Mesenchymal stem cell (in vitro differentiated cells and primary cell): ENCODE data around the gene DHX58.

Experiments used
- DNase-seq: peaks from one replicate; pipeline ENCODE4 v3.0.0-alpha.2; 2013
- H2AFZ ChIP-seq: one replicate; pipeline ENCODE4 v1.6.1; 2013; ENCODE audit warnings: low read depth, mild to moderate bottlenecking, control low read depth, inconsistent platforms, low read length, moderate library complexity
- H2AK5ac ChIP-seq: 2 replicates; pipeline ENCODE4 v1.6.1; 2013; ENCODE audit warnings: low read length, moderate library complexity, mild to moderate bottlenecking, inconsistent platforms; ENCODE audit not compliant: severe bottlenecking
- H2BK120ac ChIP-seq: one replicate; pipeline ENCODE4 v1.6.1; 2013; ENCODE audit warnings: low read depth, mild to moderate bottlenecking, inconsistent platforms, low read length, moderate library complexity
- H2BK12ac ChIP-seq, 2 experiments: one replicate each; pipeline ENCODE4 v1.6.1; 2013; ENCODE audit warnings: inconsistent platforms in 2 of 2, low read length in 2 of 2, mild to moderate bottlenecking in 2 of 2, moderate library complexity in 2 of 2, control low read depth in 1 of 2
- H2BK15ac ChIP-seq: one replicate; pipeline ENCODE4 v1.6.1; 2013; ENCODE audit warnings: mild to moderate bottlenecking, low read depth, inconsistent platforms; ENCODE audit not compliant: poor library complexity, severe bottlenecking
- H2BK5ac ChIP-seq: 2 replicates; pipeline ENCODE4 v1.6.1; 2013; ENCODE audit warnings: low read depth, mild to moderate bottlenecking, low read length, control low read depth, inconsistent platforms; ENCODE audit not compliant: poor library complexity, severe bottlenecking
- H3K14ac ChIP-seq, 2 experiments: one replicate each; pipeline ENCODE4 v1.6.1; 2013; ENCODE audit warnings: inconsistent platforms in 2 of 2, low read length in 2 of 2, control low read depth in 1 of 2, mild to moderate bottlenecking in 1 of 2, moderate library complexity in 1 of 2
- H3K18ac ChIP-seq, 2 experiments: one replicate each; pipeline ENCODE4 v1.6.1; 2013; ENCODE audit warnings: inconsistent platforms in 2 of 2, low read length in 2 of 2, control low read depth in 1 of 2, low read depth in 1 of 2, mild to moderate bottlenecking in 1 of 2
- H3K23ac ChIP-seq, 2 experiments: one replicate each; pipeline ENCODE4 v1.6.1; 2013; ENCODE audit warnings: inconsistent platforms in 2 of 2, low read length in 2 of 2, mild to moderate bottlenecking in 2 of 2, moderate library complexity in 2 of 2, control low read depth in 1 of 2
- H3K27ac ChIP-seq: 2 replicates; pipeline ENCODE4 v1.5.1; 2013; ENCODE audit warnings: mild to moderate bottlenecking, moderate library complexity, low read length, control low read depth, inconsistent platforms; ENCODE audit not compliant: poor library complexity, severe bottlenecking
- H3K27me3 ChIP-seq, 2 experiments: 2 replicates each; pipeline versions ENCODE4 v1.6.1 to v1.7.0; 2013; ENCODE audit warnings: low read length in 2 of 2, mild to moderate bottlenecking in 2 of 2, moderate library complexity in 2 of 2, control low read depth in 1 of 2, inconsistent platforms in 1 of 2; ENCODE audit not compliant: control insufficient read depth in 1 of 2, insufficient read depth in 1 of 2
- H3K36me3 ChIP-seq, 2 experiments: 2 replicates each; pipeline versions ENCODE4 v1.6.1 to v1.7.0; 2013; ENCODE audit warnings: low read length in 2 of 2, control low read depth in 1 of 2, inconsistent platforms in 1 of 2, low read depth in 1 of 2, mild to moderate bottlenecking in 1 of 2; ENCODE audit not compliant: insufficient read depth in 2 of 2, control insufficient read depth in 1 of 2
- H3K4ac ChIP-seq, 2 experiments: one replicate each; pipeline ENCODE4 v1.6.1; 2013; ENCODE audit warnings: inconsistent platforms in 2 of 2, low read length in 2 of 2, mild to moderate bottlenecking in 2 of 2, moderate library complexity in 2 of 2, control low read depth in 1 of 2, low read depth in 1 of 2
- H3K4me1 ChIP-seq: 2 replicates; pipeline ENCODE4 v1.6.1; 2013; ENCODE audit warnings: low read depth, low read length, control low read depth; ENCODE audit not compliant: control insufficient read depth, insufficient read depth
- H3K4me2 ChIP-seq: 2 replicates; pipeline ENCODE4 v1.6.1; 2013; ENCODE audit warnings: low read length, mild to moderate bottlenecking, inconsistent platforms; ENCODE audit not compliant: poor library complexity, severe bottlenecking
- H3K4me3 ChIP-seq, 2 experiments: 2 replicates each; pipeline versions ENCODE4 v1.5.1 to v1.7.0; 2013; ENCODE audit warnings: low read length in 2 of 2, mild to moderate bottlenecking in 2 of 2, control low read depth in 1 of 2, low read depth in 1 of 2; ENCODE audit not compliant: insufficient read depth in 1 of 2
- H3K79me1 ChIP-seq: replicated peaks from 2 replicates; pipeline ENCODE4 v1.6.1; 2013; ENCODE audit warnings: mild to moderate bottlenecking, control low read depth, low read length, inconsistent platforms; ENCODE audit not compliant: poor library complexity, severe bottlenecking
- H3K9ac ChIP-seq: 2 replicates; pipeline ENCODE4 v1.7.0; 2013; ENCODE audit warnings: mild to moderate bottlenecking, low read length, moderate library complexity
- H3K9me3 ChIP-seq: 2 replicates; pipeline ENCODE4 v1.7.0; 2013; ENCODE audit warnings: mild to moderate bottlenecking, low read length; ENCODE audit not compliant: control insufficient read depth
- H4K8ac ChIP-seq: one replicate; pipeline ENCODE4 v1.6.1; 2013; ENCODE audit warnings: inconsistent platforms, mild to moderate bottlenecking, low read length, moderate library complexity
- H4K91ac ChIP-seq: one replicate; pipeline ENCODE4 v1.6.1; 2013; ENCODE audit warnings: mild to moderate bottlenecking, low read length, inconsistent platforms
- WGBS: methylation state at CpG from one replicate; pipeline ENCODE4 v1.1.7; 2013; ENCODE audit warnings: mixed read lengths; 5-methylcytosine and 5-hydroxymethylcytosine counted together

DHX58 gene

GRCh38 chr17:42107597-42108576 lies 4.6 kb downstream of the DHX58 start:
- no peak overlapping the region for H3K23ac ChIP-seq

GRCh38 chr17:42107124-42107523 lies 5.4 kb downstream of the DHX58 start:
- H2BK120ac ChIP-seq: no peak overlapping the region
- peaks cover 0 to 12% of the 10 kb centered on the region in 2 experiments for H3K27me3 ChIP-seq
- H3K18ac ChIP-seq: no peak overlapping the region
- H4K8ac ChIP-seq: no peak overlapping the region
- H3K4me1 ChIP-seq: peaks cover 15% of the 10 kb centered on the region
- no peaks in the 10 kb centered on the region for H3K79me1 ChIP-seq
- no peaks in the 10 kb centered on the region for H3K9me3 ChIP-seq
- H3K14ac ChIP-seq: no peak overlapping the region
- H3K23ac ChIP-seq: no peak overlapping the region
- no peak overlapping the region for H2BK5ac ChIP-seq
- H3K36me3 ChIP-seq: peaks cover 8 to 42% of the 10 kb centered on the region in 2 experiments
- no peak overlapping the region for H3K4me3 ChIP-seq
- H2AFZ ChIP-seq: no peak overlapping the region
- peak overlapping the region; percentile 75 for H3K4me2 ChIP-seq
- H4K91ac ChIP-seq: no peak overlapping the region
- WGBS: 52% methylated on average over 6 of the region's 6 CpGs
- DNase-seq: no peak
- no peak overlapping the region for H3K9ac ChIP-seq
- no peak overlapping the region for H3K27ac ChIP-seq
- no peak overlapping the region for H2BK12ac ChIP-seq
- no peak overlapping the region for H3K4ac ChIP-seq
- H2BK15ac ChIP-seq: no peak overlapping the region
- no peak overlapping the region for H2AK5ac ChIP-seq

More at GRCh38 chr17:42107597-42108576, 4.6 kb downstream of the DHX58 start:
- peak overlapping the region; percentile 77 for H2AFZ ChIP-seq
- no peak overlapping the region for H2BK15ac ChIP-seq
- H3K9ac ChIP-seq: no peak overlapping the region
- no peak overlapping the region for H3K27ac ChIP-seq
- peaks cover 0 to 9% of the 10 kb centered on the region in 2 experiments for H3K27me3 ChIP-seq
- no peaks in the 10 kb centered on the region for H3K9me3 ChIP-seq
- H2BK120ac ChIP-seq: no peak overlapping the region
- peaks cover 8 to 42% of the 10 kb centered on the region in 2 experiments for H3K36me3 ChIP-seq
- H3K4me1 ChIP-seq: peaks cover 19% of the 10 kb centered on the region
- no peak overlapping the region for H2AK5ac ChIP-seq
- H3K4ac ChIP-seq: no peak overlapping the region
- H4K8ac ChIP-seq: no peak overlapping the region
- H2BK12ac ChIP-seq: no peak overlapping the region
- no peak overlapping the region for H4K91ac ChIP-seq
- WGBS: 34% methylated on average over 51 of the region's 51 CpGs
- peak overlapping the region in 1 of 2 experiments; percentile 78 for H3K18ac ChIP-seq
- DNase-seq: peak; percentile 70
- no peaks in the 10 kb centered on the region for H3K79me1 ChIP-seq
- no peak overlapping the region for H2BK5ac ChIP-seq
- no peak overlapping the region for H3K14ac ChIP-seq
- H3K4me2 ChIP-seq: peak overlapping the region; percentile 75
- peak overlapping the region in 1 of 2 experiments; percentile 48 for H3K4me3 ChIP-seq

- Histone ChIP-seq H3K4me1 (peaks cover 16% of the 10 kb centered on the region), H3K4me3 (no peak overlapping the region), H4K8ac (no peak overlapping the region), H4K91ac (no peak overlapping the region), H3K9me3 (no peaks in the 10 kb centered on the region), H3K4me2 (no peak overlapping the region), H3K36me3 (peaks cover 9 to 42% of the 10 kb centered on the region in 2 experiments), H3K9ac (no peak overlapping the region), H3K27ac (no peak overlapping the region), H3K4ac (no peak overlapping the region), H2AFZ (no peak overlapping the region), H3K23ac (no peak overlapping the region), H2BK5ac (no peak overlapping the region), H3K79me1 (no peaks in the 10 kb centered on the region), H2BK12ac (no peak overlapping the region), H3K18ac (no peak overlapping the region), H2BK15ac (no peak overlapping the region), H3K14ac (no peak overlapping the region), H2BK120ac (no peak overlapping the region), H2AK5ac (no peak overlapping the region), H3K27me3 (peaks cover 0 to 19% of the 10 kb centered on the region in 2 experiments)
- 96% methylated on average over 1 of the region's 2 CpGs for WGBS
- DNase-seq: no peak
Observed at GRCh38 chr17:42106009-42106408, 6.5 kb downstream of the DHX58 start.

- Histone ChIP-seq H2BK5ac (no peak overlapping the region), H3K79me1 (no peaks in the 10 kb centered on the region), H3K27me3 (peaks cover 0 to 19% of the 10 kb centered on the region in 2 experiments), H4K91ac (no peak overlapping the region), H3K4me1 (peaks cover 16% of the 10 kb centered on the region), H3K36me3 (peaks cover 9 to 37% of the 10 kb centered on the region in 2 experiments), H2AK5ac (no peak overlapping the region), H3K27ac (no peak overlapping the region), H3K9me3 (no peaks in the 10 kb centered on the region), H2BK15ac (no peak overlapping the region), H3K23ac (no peak overlapping the region), H2BK120ac (no peak overlapping the region), H3K14ac (no peak overlapping the region), H2BK12ac (no peak overlapping the region), H3K4ac (no peak overlapping the region), H4K8ac (no peak overlapping the region), H3K4me2 (no peak overlapping the region), H2AFZ (no peak overlapping the region), H3K4me3 (no peak overlapping the region), H3K9ac (no peak overlapping the region), H3K18ac (no peak overlapping the region)
- no peak for DNase-seq
- WGBS: 90% methylated on average over 3 of the region's 3 CpGs
Observed at GRCh38 chr17:42104264-42104663, 8.2 kb downstream of the DHX58 start.
